Measurements from ENCODE around the gene SH3GL2.

SH3GL2 gene

DNA sequence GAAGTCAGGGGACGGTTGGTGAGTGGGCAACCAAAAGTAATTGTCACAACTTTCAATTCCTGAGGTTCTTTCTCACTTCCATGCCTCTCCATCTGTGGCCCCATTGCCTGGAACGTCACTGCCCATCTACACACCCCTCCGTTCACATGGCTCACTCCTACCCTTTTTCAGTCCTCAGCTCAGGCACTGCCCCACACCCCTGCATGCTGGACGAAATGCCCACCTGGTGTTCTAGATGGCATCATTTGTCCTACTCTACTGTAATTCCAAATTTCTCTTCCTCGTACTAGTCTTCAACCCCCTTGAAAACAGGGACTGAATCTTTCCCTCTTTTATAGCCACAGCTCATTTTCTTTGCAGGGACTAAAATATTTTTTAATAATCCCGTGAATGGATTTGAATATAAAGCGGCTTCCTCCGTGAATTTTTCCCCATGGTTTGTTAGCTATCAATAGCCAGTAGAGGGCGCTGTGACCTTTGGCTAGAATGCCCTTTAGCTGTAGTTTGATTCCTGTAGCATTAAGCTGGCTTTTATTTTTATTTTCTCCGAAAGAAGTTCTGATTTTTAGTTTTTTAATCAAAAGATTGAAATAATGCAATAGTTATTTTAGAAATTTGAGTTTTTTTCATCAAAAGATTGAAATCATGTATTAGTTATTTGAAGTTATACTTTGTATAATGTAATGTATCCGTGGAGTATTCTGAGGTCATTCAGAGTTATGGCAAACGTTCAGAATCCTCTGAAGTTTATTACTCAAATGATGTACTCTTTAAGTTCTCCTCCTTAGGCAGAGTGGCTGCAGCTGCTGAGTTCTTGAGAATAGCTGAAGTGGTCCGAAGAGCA lies 232.1 kb downstream of the SH3GL2 start:
- DNase-seq (ENCODE audit: low read depth in 2 of 2), result no peak

GRCh38 chr9:17813798-17814197 lies 234.9 kb downstream of the SH3GL2 start:
- no peak for DNase-seq (ENCODE audit: low read depth in 2 of 2)

DNA sequence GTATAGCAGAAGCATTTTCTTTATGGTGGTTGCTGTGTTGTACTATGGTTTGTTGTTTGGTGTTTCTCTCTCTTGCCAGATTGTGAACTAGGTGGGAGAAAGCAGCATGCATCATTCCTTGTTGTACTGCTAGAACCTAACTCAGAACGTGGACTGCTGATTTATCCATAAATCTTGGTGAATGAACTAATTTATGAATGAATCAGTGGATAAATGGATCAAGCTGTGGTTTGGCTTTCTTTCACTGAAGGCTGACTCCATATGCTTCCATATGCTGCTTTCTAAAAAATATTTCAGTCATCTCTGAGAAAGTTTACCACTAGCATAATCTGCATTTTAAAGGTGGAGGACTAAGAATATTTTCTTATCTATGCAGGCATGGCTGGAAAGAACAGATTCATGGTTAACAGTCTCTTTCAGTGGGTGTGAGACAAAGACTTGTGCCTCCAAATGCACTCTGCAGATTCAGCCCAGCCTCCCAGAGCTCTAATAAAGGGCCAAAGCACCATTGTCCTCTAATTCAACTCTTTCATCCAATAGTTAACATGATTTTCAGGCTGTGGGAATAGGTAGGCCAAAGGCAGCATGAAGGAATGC lies 237.7 kb downstream of the SH3GL2 start:
- DNase-seq (ENCODE audit: low read depth in 2 of 2), result no peak

DNA sequence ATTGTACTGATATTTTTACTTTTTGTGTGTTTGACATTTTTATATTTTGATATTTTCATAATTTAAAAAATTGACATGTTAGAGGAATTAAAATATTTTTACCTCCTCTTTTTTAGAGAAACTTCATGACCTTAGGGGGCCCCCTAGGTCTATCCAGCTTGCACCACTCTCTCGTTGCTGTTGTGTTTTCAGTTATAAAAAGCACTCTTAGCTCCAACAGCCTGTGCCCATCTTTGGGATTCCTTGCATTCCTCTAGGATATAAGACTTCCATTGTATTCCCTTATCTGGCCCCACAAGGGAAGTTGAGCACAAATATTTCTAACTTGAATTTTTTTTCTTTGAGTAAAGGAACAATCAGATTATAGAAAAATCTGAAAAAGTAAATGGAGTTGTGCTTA lies 245.3 kb downstream of the SH3GL2 start:
- no peak for DNase-seq (ENCODE audit: low read depth in 2 of 2)

- no peak for DNase-seq (ENCODE audit: low read depth in 2 of 2)
These were observed 245.9 kb downstream of the SH3GL2 start for GRCh38 chr9:17824616-17825264.

GRCh38 chr9:17825265-17825659 lies 246.4 kb downstream of the SH3GL2 start:
- no peak for DNase-seq (ENCODE audit: low read depth in 2 of 2)

- DNase-seq (ENCODE audit: low read depth in 2 of 2), result no peak
These were observed 250.2 kb downstream of the SH3GL2 start for GRCh38 chr9:17829064-17829463.

DNA sequence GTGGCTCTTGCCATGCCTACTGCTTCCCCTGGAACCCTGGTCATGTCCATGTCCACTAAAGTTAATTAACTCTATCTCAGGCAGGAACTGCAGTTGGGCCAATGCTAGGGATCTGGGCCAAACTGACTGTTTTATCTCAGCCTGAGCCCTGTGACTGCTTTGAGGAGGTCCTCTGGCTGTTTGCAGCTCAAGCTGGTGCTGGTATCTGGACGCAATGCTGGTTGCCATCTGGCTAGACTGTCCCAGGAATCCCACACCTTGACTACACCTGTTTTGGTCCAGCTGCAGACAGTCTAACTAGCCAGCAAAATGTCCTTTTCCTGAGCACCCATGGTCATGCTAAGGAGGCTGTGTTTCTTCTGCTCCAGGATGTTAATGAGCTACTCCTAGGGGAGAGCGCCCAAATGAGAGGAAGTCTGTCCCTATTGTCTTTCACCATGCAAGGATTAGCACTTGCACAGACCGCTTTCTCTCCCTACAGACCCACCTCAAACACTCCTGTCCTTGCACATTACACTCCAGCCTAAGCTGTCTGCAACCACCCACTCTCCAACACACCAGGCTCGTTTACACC lies 251.0 kb downstream of the SH3GL2 start:
- no peak for DNase-seq (ENCODE audit: low read depth in 2 of 2)

DNA sequence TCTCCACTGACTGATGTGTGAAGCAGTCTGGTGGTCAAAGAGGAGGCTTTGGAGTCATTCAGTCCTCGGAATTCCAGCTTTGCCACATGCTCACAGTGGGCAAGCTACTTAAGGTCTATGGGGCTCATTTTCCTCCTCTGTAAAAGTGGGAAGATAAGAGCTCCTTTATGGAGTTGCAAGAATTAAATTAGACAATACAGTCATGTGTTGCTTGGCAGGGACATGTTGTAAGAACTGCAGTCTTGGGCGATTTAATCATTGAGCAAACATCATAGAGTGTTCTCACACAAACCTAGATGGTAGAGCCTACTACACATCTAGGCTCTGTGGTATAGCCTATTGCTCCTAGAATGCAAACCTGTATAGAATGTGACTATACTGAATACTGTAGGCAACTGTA lies 253.9 kb downstream of the SH3GL2 start:
- no peak for DNase-seq (ENCODE audit: low read depth in 2 of 2)

- DNase-seq (ENCODE audit: low read depth in 2 of 2), result no peak
These were observed 255.0 kb downstream of the SH3GL2 start for GRCh38 chr9:17833846-17834245.

- DNase-seq (ENCODE audit: low read depth in 2 of 2), result no peak
These were observed 259.1 kb downstream of the SH3GL2 start for GRCh38 chr9:17837965-17838364.

- DNase-seq (ENCODE audit: low read depth in 2 of 2), result no peak
These were observed 260.9 kb downstream of the SH3GL2 start for GRCh38 chr9:17839776-17840175.

- DNase-seq (ENCODE audit: low read depth in 2 of 2), result no peak
These were observed 264.4 kb downstream of the SH3GL2 start for GRCh38 chr9:17843236-17843635.

Measured in stimulated activated CD8-positive, alpha-beta memory T cell treated with anti-CD3 and anti-CD28 coated beads, Interleukin-2, amount 100 ng/mL, for 1 hour (primary cell).